ENCODE data around the gene NACAD. TPM values are rescaled to one million over a fixed set of nuclear protein-coding genes. Genes with fewer than 3 reads are reported as not detected.

NACAD gene
- 0.76 and 1.6 TPM in 2 replicates for total RNA-seq

GRCh38 chr7:45088821-45089340 is at the start of gene NACAD:
Gene NACAD (minus strand): TSS chr7:45088969. CDS start chr7:45088894, 75 bp downstream.

GRCh38 chr7:45111298-45112223 is 22.8 kb upstream of the NACAD start, which contains the start of gene TBRG4:
Gene TBRG4 (minus strand): TSS chr7:45111697. CDS start chr7:45109237, 2,460 bp downstream.

Small RNA genes lying within 50 kb of the gene (small RNA-seq; reads per million reads assigned to genes)
- gene SNORA5A (36.9 reads per million, percentile 98 among the genes with 10 or more reads in this experiment), gene SNORA5B (not detected), gene SNORA5C (16.6 reads per million, percentile 97 among the genes with 10 or more reads in this experiment)

Other genes with a start within 250 kb of the NACAD start
- gene H2AZ2, start 240.9 kb downstream of the NACAD start, total RNA-seq: 111 and 125 TPM in 2 replicates
- 24.5 and 26.8 TPM in 2 replicates for gene PURB, start 203.4 kb downstream of the NACAD start, total RNA-seq
- gene MYO1G, start 110.0 kb downstream of the NACAD start, total RNA-seq: under 0.01 and 0.10 TPM in 2 replicates
- gene CCM2, start 88.8 kb downstream of the NACAD start, total RNA-seq: 50.7 and 62.4 TPM in 2 replicates
- 55.1 and 61.4 TPM in 2 replicates for gene TBRG4, start 22.7 kb upstream of the NACAD start, total RNA-seq
- gene RAMP3, start 68.8 kb upstream of the NACAD start, total RNA-seq: not detected in 2 replicates